ENCODE results near the gene BTBD2. TPM values are rescaled to one million over a fixed set of nuclear protein-coding genes. Genes with fewer than 3 reads are reported as not detected.
A peak's percentile ranks its signal among the peaks of the same experiment; 100 is the strongest.

BTBD2 gene
- total and polyA plus RNA-seq, 2 of the 13 experiments (the other 11 are each of a cell fraction or from before 2014, with no cell fraction given), result 28.1 to 45.3 TPM

- no peak for TF ChIP-seq ZNF652 (CRISPR knock-in tag; IDR thresholded peaks at IDR 0.05; ENCODE audit: borderline replicate concordance, low read depth)
- no peak for TF ChIP-seq ZNF83 (CRISPR knock-in tag; IDR thresholded peaks at IDR 0.05; ENCODE audit: borderline replicate concordance)
- peak; percentile 95 for TF ChIP-seq HNRNPL (IDR thresholded peaks at IDR 0.05; ENCODE audit: low read depth, low read length)
- TF ChIP-seq REL (CRISPR knock-in tag; conservative IDR thresholded peaks at IDR 0.05), result no peak
- TF ChIP-seq ELF3 (CRISPR knock-in tag; IDR thresholded peaks at IDR 0.05), result peak; percentile 57
- TF ChIP-seq SMARCE1 (IDR thresholded peaks at IDR 0.05; ENCODE audit: borderline replicate concordance), result no peak
- TF ChIP-seq GATAD1 (CRISPR knock-in tag; IDR thresholded peaks at IDR 0.05), result peak; percentile 19; the same call in 1 of the 2 replicates
- TF ChIP-seq TBX3 (IDR thresholded peaks at IDR 0.05; ENCODE audit: borderline replicate concordance), result no peak
- TF ChIP-seq ZNF362 (CRISPR knock-in tag; IDR thresholded peaks at IDR 0.05; ENCODE audit: borderline replicate concordance), result no peak
- TF ChIP-seq CENPBD1 (CRISPR knock-in tag; IDR thresholded peaks at IDR 0.05; ENCODE audit: borderline replicate concordance, low read depth), result no peak
- TF ChIP-seq PRDM10 (CRISPR knock-in tag; IDR thresholded peaks at IDR 0.05; ENCODE audit: low read depth), result no peak
- TF ChIP-seq GTF2F1 (IDR thresholded peaks at IDR 0.05; ENCODE audit: low read length), result no peak
- peak; percentile 79; the same call in 1 of the 2 replicates for TF ChIP-seq ZNF710 (CRISPR knock-in tag; IDR thresholded peaks at IDR 0.05; ENCODE audit: borderline replicate concordance)
- no peak for TF ChIP-seq SMAD9 (CRISPR knock-in tag; IDR thresholded peaks at IDR 0.05)
- no peak for TF ChIP-seq ZNF276 (CRISPR knock-in tag; IDR thresholded peaks at IDR 0.05; ENCODE audit: low read depth)
- TF ChIP-seq POGK (CRISPR knock-in tag; conservative IDR thresholded peaks at IDR 0.05), result peak; percentile 90; the same call in 1 of the 2 replicates
Measured at GRCh38 chr19:2059422-2060201, 44.1 kb upstream of the BTBD2 start (continued).

All from HepG2 (cell line).